GM18868 (cell line): Measurements from ENCODE around the gene CORO7.
A peak's percentile ranks its signal among the peaks of the same experiment; 100 is the strongest.

Experiments used
- ATAC-seq: cut with Tn5 transposase; IDR thresholded peaks from one replicate; pipeline ENCODE4 v1.9.1; 2021; ENCODE audit warnings: mild to moderate bottlenecking, moderate library complexity; ENCODE audit not compliant: unreplicated experiment

Gene CORO7

DNA sequence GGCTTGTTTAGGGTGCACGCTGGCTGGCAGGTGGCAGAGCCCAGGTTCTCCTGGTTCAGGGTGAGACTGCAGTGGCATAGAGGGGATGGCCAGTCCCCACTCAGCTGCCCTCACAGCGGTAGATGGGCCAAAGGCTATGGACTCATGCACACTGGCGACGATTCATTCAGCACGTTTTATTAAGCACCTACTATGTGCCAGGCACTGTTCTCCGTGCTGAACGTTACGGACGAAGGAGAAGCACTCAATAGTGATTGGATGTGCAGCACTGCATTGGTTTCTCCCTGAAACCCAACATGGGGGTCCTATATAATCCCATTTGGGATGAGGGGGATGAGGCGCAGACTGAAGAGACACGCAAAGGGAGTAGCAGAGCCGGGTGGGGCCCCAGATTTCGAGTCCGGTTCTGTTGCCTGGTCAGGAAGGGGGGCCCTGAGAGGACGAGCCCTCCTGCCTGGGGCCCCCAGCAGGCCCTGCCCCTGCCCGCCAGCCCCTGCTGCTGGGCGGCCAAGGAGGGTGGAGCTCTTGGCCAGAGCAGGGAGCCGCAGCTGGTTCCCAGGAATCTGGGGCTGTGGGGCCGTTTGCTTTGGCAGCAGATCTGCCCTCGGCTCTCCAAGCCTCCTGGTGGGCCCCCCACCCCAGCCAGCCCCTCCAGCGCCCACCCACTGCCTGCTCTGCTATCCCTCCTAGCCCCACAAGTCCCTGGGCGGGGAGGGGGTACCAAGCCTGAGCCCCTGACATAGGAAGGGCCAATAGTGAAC lies 91.7 kb downstream of the CORO7 start:
- ATAC-seq = no peak

DNA sequence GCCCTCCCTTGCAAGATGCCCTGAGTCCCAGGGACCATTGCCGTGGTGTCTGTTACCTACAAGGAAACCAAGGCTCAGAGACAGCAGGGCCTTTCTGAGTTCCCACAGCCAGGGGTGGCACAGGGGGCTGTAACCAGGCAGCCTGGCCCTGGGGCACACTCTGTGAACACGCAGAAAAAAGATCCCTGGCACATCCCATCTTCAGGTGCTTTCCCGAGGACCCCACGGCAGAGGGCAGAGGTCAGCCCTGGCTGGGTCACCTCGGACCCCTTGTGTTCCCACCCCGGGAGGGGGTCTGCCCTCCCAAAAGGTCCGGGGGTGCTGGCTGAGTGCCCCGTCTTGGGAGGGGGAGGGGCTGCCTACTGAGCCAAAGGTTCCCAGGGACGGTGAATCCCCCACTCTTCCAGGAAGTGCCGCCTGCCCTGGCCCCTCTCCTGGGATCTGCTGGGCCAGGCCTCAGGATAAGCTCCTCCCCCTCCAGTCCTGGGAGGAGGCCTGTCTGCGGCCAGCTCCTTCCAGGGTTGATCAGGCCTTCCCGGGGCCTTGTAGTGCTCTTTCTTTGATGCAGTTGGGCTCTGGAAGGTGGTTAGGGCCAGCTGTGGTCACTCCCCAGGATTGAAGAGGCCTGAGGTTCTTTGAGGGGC lies 92.4 kb downstream of the CORO7 start:
- no peak for ATAC-seq

DNA sequence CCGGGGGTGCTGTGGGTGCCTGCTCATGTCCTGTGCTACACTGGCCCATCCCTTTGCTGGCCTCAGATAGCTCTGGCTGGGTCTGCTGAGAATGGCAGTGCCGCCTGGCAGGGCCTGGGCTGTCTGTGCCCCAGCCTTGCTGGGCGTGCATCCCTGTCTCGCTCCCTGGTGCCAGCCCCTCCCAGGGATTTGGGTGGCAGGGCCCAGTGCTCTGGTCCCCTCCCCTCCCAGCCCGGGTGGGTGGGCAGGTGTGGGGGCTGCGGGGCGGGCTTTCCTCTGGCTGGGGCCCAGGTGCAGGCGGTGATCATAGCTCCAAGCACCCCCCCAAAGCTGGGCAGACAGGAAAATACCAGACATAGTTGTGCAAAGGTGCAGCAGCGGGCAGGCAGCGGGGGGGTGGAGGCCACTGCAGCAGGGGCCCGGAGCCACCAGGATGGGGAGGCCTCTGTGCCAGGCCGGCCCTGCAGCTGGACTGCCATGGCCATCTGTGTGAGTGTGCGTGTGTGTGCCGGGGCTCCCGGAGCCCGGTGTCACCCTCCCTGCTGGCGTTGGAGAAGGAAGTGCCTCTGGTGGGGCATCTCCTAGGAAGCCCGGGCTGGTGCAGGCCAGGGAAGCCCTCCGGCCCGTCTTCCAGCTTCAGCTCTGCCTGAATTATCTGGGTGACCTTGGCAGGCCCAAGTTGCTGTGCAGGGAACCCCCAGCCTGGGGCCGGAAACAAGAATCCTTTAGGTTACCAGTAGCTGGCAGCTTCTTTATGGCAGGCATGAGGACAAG lies 93.1 kb downstream of the CORO7 start:
- ATAC-seq = no peak

DNA sequence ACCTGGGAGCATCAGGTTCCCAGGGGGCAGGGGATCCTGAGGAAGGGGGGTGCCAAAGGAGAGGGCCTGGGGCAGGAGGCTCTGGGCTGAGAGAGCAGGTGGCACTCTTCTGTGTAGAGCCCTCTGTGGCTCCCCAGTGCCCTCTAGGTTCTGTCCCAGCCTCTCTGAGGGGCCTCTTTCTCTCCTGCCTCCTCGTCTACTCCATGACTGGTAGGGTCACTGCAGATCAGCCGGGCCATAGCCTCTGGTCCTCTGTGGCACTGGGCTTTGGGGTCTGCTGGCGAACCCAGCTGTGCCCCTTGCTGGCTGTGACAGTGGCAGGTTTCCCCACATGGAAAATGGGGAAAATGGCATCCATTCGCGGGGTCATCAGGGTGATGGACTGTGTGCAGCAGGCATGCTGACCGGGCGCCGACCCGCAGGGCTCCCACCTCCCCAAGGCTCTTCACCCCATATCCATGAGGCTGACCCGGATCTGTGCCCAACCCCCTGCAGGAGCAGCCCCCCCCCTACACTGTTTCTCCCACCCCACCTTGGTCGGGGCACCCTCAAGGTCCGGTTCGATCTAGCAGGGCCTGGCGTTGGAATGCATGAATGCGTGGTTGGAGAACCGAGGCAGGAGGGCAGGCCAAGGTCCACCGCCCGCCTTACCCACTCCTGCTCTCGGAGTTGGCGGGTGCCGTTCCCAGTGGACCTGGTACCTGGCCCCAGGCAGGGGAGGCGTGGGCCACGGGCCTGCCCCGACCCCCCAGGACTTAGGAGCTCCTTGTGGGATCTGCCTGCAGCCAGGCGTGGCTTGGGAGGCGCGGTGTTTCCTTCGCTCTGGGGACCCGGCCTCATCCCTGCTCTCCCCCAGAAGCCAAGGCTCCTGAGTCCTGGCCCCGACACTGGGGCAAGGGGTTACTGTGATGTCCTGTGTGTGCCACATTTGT lies 94.0 kb downstream of the CORO7 start:
- ATAC-seq = no peak

DNA sequence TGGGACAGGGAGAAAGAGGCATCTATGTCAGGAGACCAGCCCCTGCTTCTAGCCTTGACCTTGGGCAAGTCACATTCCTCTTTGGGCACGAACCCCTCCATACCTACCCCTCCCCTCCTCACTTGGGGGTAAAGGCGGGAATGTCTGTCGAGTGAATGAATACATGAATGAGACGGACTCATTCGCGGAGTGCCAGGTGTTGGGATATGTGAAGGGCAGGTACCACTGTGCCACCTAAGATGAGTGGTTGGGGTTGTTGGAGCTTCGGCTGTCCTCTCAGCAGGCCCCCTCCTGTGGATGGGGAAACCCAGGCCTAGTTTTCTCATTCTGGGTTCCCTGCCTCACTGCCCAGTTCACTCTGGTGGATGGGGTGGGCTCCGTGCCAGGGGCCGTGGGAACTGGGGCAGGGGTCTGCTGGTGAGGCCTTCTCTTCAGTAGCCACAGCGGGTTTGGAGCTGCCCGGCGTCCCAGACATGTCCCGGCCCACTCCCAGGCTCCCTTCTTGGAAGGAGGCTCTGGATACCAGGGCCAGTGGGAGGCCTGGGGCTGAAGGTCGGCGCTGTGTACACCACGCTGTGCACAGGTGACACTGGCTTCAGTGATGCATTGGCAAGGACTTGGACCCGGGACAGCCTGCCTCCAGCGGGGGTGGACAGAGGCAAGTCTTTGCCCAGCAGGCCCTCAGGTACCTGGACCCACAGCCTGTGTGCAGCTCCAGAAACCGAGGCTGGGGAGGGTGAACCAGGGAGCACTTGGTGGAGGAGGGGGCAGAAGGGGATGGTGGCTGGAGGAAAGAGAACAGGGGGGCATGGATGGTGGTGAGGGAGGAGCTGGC lies 94.9 kb downstream of the CORO7 start:
- ATAC-seq = no peak

DNA sequence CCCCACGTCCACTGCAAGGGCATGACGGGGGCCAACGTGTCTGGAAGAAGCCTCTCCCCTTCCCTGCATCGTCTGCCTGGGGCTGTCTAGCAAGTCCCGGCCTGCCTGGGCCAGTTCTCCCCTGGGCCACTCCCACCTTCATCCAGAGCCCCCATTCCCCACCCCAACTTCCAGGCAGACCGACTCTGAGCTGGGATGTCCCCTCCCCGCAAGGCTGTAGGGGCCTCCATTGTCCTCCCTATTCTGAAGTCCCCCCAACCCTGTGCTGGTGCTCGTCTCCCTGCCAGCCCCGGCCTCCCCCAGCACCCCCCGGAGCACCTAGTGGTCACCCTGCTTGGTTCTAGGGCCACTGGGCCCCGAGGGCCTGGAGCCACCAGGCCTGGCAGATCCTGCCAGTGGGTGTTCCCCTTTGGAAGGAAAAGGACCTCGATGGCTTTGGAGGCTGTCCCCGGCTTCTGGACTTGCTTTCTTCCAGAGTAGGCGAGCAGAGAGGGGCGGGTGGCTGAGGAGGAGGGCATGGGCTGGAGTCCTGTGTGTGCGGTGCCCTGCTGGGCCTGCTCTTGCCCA lies 95.7 kb downstream of the CORO7 start:
- ATAC-seq = no peak

DNA sequence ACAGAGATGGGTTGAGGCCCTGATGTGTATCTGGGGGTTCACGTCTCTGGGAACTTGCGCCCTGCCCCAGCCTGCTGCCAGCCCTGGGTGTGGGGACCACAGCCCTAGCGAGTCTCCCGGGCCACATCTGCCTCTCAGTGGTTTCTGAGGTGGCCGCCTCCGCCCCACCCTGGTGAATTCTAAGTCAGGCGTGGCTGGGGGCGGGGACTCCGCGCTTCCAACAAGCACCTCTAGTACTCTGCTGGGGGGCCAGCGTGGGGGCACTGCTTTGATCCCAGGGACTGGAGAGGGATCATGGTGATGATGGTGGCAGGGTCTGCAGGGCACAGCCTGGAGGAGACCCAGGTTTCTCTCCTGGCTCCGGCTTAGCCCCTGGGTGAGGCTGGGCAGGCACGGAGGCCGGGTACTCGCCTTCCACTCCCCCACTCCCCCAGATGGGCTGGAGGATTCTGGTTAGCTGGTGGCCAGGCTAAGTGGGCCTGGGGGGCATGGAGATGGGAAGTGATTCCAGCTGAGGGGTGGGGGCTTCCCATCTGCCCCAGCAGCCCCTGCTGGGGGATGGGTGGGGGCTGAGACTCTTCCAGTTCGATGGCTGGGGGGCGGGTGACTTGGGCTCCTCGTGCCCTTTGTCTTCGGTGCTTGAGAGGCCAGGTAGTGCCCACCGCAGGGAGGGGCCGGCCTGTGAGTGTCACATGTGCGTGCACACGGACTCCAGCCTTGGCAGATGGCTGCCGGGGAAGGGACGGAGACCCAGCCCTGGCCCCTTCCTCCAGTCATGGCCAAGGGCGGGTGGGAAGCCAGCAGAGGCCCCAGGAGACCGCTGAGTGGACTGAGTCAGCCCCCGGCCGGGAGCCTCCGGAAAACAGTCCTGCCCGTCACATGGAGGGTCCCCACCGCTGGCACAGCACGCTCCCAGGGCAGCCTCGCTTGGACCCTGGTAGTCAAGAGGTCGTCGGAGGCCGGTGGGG lies 96.7 kb downstream of the CORO7 start:
- ATAC-seq = peak; percentile 41

DNA sequence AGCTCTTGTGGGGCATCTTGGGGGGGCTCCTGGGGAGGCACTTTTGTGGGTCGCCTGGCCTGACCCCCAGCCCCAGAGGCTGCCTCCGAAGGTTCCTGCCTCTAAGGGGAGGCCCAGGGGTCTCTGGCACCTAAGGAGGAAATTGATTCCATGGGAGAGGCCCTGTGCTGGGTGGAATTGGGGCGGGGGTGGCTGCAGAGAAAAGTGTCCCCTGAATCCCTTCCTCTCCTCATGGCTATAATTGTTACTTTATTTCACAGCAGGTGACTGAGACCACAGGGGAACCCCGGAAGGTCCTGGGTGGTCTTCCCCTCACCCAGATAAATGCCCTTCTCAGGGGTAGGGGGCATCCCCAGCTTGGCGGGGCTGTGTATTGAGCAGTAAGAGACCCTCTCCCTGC lies 97.4 kb downstream of the CORO7 start:
- no peak for ATAC-seq

DNA sequence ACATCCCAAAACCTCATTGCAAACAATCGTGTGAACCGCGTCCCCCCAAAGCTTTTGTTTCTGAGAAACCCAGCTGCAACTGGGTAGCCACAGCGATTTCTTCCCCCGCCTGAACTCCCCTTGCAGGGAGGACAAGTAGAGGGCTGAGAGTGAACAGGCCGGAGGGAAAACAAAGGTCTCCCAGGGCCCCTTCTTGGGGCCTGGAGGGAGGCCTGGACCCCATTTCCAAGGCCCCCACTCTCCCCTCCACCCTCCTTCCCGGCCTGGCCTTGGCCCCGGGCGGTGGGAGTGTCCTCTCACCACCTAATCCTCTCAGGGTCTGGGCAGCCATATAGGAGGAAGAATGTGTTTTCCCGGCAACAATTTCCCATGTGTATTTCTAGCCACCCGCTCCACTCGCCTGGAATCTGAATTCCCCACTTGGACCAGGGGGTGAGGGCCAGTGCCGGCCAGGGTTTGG lies 97.9 kb downstream of the CORO7 start:
- no peak for ATAC-seq

DNA sequence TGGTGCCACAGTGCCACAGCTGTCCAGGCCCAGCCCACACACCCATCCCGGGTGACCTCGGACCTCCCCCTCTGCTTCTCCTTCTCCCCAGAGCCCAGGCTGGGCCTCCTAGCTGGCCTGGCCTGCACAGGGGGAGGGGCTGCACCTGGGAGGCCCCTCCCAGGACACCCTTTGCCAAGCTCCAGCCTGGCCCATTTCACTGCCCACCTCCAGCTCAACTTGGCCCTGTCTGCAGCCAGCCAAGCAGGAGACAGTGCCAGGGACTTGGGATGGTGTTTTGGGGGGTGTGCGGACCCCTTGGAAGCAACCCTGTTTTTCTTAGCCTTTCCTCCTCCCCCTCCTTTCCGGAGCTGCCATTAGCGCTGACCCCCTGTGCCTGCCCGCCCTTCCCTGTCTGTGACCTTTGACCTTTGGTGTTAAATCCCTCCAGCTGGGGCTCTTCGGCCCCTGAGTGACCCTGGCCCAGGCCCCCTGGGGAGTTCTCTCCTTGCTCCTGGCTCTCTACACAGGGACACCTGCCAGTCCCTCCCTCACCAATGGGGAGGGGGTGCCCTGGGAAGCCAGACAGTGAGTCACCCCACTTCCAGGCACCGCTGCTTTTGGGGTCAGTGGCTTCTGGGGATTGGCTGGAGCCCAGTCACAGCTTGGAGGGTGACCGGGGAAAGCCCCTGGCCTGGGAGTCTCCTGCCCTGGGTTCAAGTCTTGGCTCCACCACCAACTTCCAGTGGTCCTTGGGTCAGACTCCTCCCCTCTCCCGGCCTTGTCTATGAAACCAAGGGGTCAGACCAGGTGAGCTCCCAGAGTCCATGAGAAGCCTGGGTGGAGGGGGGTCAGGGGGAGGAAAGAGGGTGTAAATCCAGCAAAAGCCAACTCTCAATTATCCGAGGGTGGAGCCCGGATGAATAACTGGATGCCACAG lies 98.6 kb downstream of the CORO7 start:
- ATAC-seq = no peak

DNA sequence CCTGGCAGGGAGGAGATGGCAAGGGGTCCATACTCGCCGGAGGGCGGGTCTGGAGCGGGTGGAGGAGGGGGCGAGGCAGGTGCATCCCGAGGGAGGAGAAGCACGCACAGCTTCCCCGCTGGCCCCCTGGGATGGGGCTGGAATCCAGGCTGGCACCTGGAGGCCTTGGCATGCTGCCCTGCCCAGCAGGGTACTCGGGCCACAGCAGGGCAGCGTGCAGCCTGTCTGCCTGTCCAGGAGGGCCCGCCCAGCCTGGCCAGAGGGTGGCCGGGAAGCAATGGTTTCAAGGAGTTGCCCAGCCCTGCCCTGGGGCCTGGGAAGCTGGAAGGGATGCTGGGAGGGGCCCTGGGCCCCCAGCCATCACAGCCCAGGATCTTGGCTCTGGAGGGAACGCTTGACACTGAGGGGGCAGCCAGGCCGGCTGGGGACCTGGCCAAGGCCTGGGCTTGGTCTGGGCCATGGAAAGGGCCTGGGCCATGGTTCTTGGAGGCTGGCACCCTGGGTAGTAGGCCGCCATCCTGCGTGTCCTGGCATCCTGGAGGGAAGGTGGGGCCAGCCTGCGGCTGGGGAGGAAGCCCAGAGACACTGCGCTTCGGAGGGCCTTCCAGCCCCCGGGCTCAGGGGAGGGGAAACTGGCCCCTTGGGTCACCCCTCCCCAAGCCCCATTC lies 99.4 kb downstream of the CORO7 start:
- ATAC-seq = no peak

DNA sequence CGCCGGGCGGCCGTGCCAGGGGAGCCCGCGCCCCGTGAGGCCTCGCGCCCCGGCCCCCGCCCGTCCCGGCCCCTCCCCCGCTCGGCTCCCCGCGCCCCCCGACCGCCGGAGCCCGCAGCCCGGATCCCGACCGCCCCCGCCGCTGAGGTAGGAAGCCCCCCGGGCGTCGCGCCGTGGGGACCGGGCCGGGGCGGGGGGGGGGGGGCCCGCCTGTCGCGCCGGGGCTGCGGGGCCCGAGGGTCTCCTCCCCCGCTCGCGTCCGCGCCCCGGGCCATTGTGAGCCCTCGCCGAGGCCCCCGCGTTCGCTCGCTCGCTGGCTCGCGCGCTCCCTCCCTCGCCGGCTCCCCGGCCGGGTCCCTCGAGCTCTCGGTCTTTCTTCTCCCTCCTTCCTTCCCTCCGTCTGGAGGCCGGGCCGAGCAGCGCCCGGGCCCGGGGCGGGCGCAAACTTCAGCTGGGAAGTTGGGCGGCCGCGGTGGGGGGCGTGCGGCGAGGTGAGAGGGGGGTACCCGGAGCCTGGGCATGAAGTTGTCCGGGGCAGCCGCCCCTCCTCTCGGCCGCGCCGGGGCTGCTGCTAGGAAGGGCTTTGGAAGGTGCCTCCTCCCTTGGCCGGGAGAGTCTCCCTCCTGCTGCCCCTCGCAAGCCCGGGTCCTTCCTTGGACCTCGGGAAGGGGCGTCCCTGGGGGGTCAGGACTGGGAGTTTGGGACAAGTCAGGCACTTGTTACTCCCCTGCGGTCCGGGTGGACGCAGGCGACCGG lies 100.1 kb downstream of the CORO7 start:
- ATAC-seq = no peak

DNA sequence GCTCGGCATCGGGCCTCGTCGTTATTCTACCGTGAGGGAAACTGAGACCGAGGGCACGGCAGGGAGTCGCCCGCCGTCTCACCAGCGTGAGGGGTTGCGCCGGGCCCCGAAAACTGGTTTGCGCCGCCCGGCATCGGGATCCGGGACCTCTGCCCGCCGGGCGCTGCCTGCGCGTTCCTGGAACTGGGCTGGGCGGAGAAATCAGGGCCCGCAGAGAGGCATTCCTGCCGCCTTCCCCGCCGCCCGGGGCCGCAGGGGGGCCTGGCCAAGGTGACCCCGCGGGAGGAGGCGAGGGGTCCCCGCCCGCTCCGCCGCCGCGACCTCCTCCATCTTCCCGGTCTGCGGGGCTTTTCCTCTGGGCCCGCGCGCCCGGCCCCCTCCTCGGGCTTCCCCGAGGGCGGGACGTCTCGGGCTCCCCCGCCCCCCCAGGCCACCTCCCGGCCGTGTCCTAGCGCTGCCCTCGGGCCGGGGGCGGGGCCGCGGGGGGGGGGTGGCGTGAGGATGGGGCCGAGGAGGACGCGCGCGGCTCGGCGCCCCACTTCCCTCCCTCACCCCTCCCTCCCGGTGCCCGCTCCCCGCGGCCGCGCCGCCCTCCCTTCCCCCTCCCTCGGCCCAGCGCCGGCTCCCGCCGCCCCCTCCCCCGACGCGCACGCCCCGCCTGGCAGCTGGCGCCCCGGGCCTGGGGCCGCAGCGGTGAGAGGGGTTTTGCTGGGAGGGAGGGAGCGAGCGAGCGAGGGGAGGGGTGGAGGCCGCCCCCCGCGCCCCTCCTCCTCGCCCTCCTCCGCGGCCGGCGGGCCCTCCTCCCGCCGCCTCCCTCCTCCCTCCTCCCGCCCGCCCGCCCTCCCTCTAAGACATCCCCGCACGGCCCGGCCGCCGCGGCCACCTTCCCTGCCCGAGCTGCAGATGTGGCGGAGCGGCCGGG lies 100.9 kb downstream of the CORO7 start, which contains the start of gene GLIS2:
TSS of gene GLIS2 (plus strand) at position 882 of the 922 bp plus-strand sequence. CDS start 16,214 bp downstream, outside the sequence.
- no peak for ATAC-seq

DNA sequence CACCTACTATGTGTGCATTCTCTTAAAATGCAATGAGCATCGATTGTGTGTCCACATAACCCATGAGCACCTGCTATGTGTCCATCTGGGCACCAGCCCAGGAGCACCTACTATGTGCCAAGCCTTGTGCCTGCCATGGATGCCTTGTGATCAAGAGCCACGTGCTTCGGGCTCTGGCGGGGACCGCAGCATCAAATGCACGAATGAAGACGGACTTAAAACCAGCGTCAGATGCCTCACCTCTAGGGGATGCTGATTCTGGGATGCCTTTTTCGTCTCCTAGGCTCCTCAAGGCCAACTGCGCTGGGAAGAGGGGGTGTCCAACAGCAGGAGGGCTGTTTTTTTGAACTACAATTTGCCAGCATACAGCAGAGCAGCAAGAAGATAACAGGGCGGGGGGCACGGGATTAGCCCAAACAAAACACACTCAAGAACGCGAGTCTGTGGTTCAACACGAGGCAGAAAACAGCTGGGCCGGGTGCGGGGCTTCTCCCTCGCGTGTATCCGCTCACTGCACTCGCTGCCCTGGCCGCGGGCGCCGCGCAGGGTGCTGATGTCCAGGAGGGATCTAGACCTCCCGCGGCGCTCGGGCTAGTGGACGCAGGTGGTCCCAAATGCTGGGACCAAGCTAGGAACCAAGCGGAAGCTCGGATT lies 101.7 kb downstream of the CORO7 start:
- ATAC-seq = no peak
